ENCODE measurements around the gene PHF21A. TPM values are rescaled to one million over a fixed set of nuclear protein-coding genes. Genes with fewer than 3 reads are reported as not detected.

PHF21A gene
- total RNA-seq, 2 donors from 2014 or later, result 47.2 to 53.9 TPM

DNA sequence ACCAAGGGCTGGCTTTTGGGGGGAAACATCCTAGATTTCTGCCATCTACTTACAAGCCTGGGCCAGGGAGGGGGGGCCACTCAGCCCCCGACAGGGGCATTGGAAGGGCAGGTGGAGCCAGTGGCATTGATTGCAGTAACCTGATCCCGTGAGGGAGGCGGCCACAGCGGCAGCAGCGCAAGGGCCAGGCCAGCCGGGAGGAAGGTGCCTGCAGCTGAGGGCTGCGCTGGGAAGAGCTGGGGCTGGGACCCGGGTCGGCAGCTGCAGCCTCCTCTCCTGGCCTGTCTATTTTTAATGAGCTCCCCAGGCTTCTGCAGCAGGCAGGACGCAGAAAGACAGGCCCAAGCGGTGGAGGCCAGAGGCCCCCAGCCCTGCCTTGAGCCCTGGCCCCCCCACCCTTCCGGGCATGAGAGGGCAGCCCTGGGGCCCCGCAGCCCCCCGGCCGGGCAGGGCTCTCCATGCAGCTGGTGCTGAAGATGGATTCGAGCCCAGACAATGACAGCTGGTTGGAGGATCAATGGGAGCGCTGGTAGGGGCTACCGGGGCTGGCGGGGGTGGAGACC, 224.8 kb downstream of the PHF21A start:
- no peaks in the 10 kb centered on the region for H3K9me3 ChIP-seq (ENCODE audit: control insufficient read depth, low read length)
- peak; percentile 85 for DNase-seq
- H3K4me1 ChIP-seq (ENCODE audit: control insufficient read depth, insufficient read depth, low read length), result peaks cover 4% of the 10 kb centered on the region
- no peak overlapping the region for H3K4me3 Mint-ChIP-seq
- H3K36me3 Mint-ChIP-seq (ENCODE audit: low read depth), result no peaks in the 10 kb centered on the region
- H3K9ac ChIP-seq (ENCODE audit: extremely low read depth, low read length, poor library complexity, severe bottlenecking), result no peak overlapping the region
- peaks cover 16% of the 10 kb centered on the region for H3K27me3 Mint-ChIP-seq (ENCODE audit: insufficient read depth)
- H3K27ac Mint-ChIP-seq, result no peak overlapping the region
- WGBS, 2 experiments (ENCODE audit: insufficient coverage in 1 of 2, insufficient read length in 1 of 2), result 27 to 30% methylated on average over 12 to 19 of the region's 19 CpGs
- H3K27ac ChIP-seq (ENCODE audit: low read depth, low read length), result peak overlapping the region; percentile 60
- peaks cover 29% of the 10 kb centered on the region for H3K27me3 ChIP-seq (ENCODE audit: control insufficient read depth, insufficient read depth, low read length, poor library complexity, severe bottlenecking)
- no peaks in the 10 kb centered on the region for H3K36me3 ChIP-seq (ENCODE audit: control insufficient read depth, insufficient read depth, low read length)
- peaks cover 9% of the 10 kb centered on the region for H3K4me1 Mint-ChIP-seq
- TF ChIP-seq, protein P1, sequence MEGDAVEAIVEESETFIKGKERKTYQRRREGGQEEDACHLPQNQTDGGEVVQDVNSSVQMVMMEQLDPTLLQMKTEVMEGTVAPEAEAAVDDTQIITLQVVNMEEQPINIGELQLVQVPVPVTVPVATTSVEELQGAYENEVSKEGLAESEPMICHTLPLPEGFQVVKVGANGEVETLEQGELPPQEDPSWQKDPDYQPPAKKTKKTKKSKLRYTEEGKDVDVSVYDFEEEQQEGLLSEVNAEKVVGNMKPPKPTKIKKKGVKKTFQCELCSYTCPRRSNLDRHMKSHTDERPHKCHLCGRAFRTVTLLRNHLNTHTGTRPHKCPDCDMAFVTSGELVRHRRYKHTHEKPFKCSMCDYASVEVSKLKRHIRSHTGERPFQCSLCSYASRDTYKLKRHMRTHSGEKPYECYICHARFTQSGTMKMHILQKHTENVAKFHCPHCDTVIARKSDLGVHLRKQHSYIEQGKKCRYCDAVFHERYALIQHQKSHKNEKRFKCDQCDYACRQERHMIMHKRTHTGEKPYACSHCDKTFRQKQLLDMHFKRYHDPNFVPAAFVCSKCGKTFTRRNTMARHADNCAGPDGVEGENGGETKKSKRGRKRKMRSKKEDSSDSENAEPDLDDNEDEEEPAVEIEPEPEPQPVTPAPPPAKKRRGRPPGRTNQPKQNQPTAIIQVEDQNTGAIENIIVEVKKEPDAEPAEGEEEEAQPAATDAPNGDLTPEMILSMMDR (conservative IDR thresholded peaks at IDR 0.05), result no peak
- no peaks in the 10 kb centered on the region for H3K9me3 Mint-ChIP-seq
- H3K4me3 ChIP-seq (ENCODE audit: low read length), result no peak overlapping the region

GRCh38 chr11:45895553-45896259, 225.5 kb downstream of the PHF21A start:
- no peak for DNase-seq
- Histone ChIP-seq H3K36me3 (ENCODE audit: control insufficient read depth, insufficient read depth, low read length) (no peaks in the 10 kb centered on the region), H3K27me3 (ENCODE audit: control insufficient read depth, insufficient read depth, low read length, poor library complexity, severe bottlenecking) (peaks cover 21% of the 10 kb centered on the region), H3K4me1 (ENCODE audit: control insufficient read depth, insufficient read depth, low read length) (peaks cover 4% of the 10 kb centered on the region), H3K27ac (ENCODE audit: low read depth, low read length) (peak overlapping the region; percentile 60), H3K9me3 (ENCODE audit: control insufficient read depth, low read length) (no peaks in the 10 kb centered on the region), H3K9ac (ENCODE audit: extremely low read depth, low read length, poor library complexity, severe bottlenecking) (no peak overlapping the region), H3K4me3 (ENCODE audit: low read length) (no peak overlapping the region)
- Mint-ChIP-seq H3K36me3 (ENCODE audit: low read depth) (no peaks in the 10 kb centered on the region), H3K9me3 (no peaks in the 10 kb centered on the region), H3K27me3 (ENCODE audit: insufficient read depth) (peaks cover 9% of the 10 kb centered on the region), H3K4me3 (no peak overlapping the region), H3K4me1 (peaks cover 7% of the 10 kb centered on the region), H3K27ac (no peak overlapping the region)
- TF ChIP-seq, protein P1 (conservative IDR thresholded peaks at IDR 0.05), result no peak
- WGBS, 2 experiments (ENCODE audit: insufficient coverage in 1 of 2, insufficient read length in 1 of 2), result 94 to 98% methylated on average over 5 to 6 of the region's 8 CpGs

GRCh38 chr11:45894555-45895247, 226.6 kb downstream of the PHF21A start:
- Histone ChIP-seq H3K9me3 (ENCODE audit: control insufficient read depth, low read length) (no peaks in the 10 kb centered on the region), H3K9ac (ENCODE audit: extremely low read depth, low read length, poor library complexity, severe bottlenecking) (no peak overlapping the region), H3K36me3 (ENCODE audit: control insufficient read depth, insufficient read depth, low read length) (no peaks in the 10 kb centered on the region), H3K27me3 (ENCODE audit: control insufficient read depth, insufficient read depth, low read length, poor library complexity, severe bottlenecking) (peaks cover 16% of the 10 kb centered on the region), H3K27ac (ENCODE audit: low read depth, low read length) (no peak overlapping the region), H3K4me3 (ENCODE audit: low read length) (no peak overlapping the region), H3K4me1 (ENCODE audit: control insufficient read depth, insufficient read depth, low read length) (peaks cover 4% of the 10 kb centered on the region)
- 85 to 92% methylated on average over 6 of the region's 6 CpGs for WGBS, 2 experiments (ENCODE audit: insufficient coverage in 1 of 2, insufficient read length in 1 of 2)
- Mint-ChIP-seq H3K36me3 (ENCODE audit: low read depth) (no peaks in the 10 kb centered on the region), H3K4me1 (peaks cover 3% of the 10 kb centered on the region), H3K27ac (no peak overlapping the region), H3K4me3 (no peak overlapping the region), H3K9me3 (no peaks in the 10 kb centered on the region), H3K27me3 (ENCODE audit: insufficient read depth) (peaks cover 5% of the 10 kb centered on the region)
- TF ChIP-seq, protein P1 (conservative IDR thresholded peaks at IDR 0.05), result no peak
- no peak for DNase-seq
